Hematopoietic multipotent progenitor cell (in vitro differentiated cells): ENCODE data around the gene SET. TPM values are rescaled to one million over a fixed set of nuclear protein-coding genes. Genes with fewer than 3 reads are reported as not detected.
A peak's percentile ranks its signal among the peaks of the same experiment; 100 is the strongest.
"Not testable (repeated sequence)": the region's sequence is repeated elsewhere in the genome, so short reads cannot be mapped to it uniquely, and the experiment has no call there.

ENCODE experiments used
- DNase-seq, 3 donors: peaks; one replicate each; pipeline ENCODE4 v3.0.0-alpha.2; 2011 to 2015; ENCODE audit warnings: low read depth in 2 of 3, low spot score in 2 of 3
- total RNA-seq: library from RNA; depleted of rRNA; stranded (reverse); fragments of >200 nt; gene quantifications from one replicate; pipeline ENCODE4 v1.2.3, GENCODE V29; 2012

Gene SET, protein sequence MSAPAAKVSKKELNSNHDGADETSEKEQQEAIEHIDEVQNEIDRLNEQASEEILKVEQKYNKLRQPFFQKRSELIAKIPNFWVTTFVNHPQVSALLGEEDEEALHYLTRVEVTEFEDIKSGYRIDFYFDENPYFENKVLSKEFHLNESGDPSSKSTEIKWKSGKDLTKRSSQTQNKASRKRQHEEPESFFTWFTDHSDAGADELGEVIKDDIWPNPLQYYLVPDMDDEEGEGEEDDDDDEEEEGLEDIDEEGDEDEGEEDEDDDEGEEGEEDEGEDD
- total RNA-seq: 123 TPM

DNA sequence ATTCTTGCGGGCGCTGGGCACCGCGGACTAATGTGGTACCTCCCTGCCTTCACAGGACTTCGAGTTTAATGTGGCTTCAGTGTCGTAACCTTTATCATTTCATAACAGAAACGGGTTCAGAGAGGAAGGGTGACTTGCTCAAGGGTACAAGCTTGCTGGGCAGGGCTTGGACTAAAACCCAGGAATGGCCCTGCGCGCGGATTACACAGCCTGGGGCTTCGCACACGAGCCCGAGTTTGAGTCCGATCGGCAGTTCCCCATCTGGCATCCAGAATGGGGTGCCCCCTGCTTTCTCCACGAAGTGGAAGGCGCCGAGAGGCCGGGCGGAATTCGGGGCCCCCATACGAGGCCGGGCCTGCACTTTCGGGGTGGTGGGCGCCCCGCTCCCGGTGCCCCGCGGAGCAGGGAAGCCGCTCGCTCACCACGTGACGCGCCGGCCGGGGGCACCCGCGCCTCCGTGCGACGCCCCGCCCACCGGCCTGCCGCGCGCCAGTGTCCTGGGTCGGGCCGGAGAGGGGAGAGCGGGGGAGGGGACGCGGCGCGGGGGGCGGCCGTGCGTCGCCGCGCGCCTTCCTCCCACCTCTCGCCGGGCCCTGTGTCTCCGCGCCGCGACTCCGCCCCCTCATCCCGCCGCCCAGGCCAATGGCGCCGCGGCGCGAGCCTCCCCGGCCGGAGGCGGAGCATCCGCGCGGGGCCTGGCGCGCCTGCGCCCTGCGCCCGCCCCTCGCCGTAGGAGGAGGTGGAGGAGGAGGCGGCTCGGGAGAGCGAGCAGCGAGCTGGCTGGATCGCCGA lies at the start of gene SET:
TSS of gene SET (plus strand) at position 722 of the 792 bp plus-strand sequence. CDS start 361 bp downstream, outside the sequence.
- DNase-seq: peak; percentile 86 to 97 (median 96)

DNA sequence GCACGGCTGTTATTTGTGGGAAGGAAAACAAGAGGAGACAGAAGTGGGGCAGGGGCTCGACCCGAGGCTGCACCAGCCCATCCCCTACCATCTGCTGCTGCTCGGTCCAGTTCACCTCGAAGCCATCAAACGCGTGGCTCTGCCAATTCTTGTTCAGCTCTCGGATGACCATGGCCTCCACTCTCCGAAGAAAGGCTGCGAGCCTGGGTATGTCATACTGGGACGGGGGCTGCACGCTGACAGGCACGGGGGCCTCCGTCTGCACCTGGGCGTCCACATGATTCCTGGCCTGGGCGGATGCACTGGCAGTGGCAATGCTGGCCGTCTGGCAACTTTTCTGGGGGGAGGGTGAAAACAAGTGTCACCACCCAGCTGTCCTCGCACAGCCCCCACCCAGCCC lies 48.4 kb upstream of the SET start:
- DNase-seq: no peak

DNA sequence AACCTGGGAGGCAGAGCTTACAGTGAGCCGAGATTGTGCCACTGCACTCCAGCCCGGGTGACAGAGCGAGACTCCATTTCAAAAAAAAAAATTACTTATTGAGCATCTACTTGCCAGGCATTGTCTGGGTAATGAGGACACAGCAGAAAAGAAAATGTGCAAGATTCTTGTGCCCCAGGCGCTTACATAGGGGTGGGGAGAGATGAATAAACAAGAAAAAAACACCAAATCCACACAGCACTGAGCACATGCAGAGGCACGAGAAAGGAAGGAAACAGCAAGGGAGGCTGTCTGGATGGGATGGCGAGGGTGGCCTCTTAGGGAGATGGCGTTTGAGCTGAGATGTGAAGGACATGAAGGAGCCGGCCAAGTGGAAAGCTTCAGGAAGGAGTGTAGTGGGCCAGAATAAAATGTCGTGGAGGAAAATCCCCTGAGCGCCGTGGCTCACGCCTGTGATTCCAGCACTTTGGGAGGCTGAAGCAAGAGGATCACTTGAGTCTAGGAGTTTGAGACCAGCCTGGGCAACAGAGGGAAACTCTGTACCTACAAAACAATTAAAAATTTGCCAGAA lies 46.3 kb upstream of the SET start:
- DNase-seq: no peak

DNA sequence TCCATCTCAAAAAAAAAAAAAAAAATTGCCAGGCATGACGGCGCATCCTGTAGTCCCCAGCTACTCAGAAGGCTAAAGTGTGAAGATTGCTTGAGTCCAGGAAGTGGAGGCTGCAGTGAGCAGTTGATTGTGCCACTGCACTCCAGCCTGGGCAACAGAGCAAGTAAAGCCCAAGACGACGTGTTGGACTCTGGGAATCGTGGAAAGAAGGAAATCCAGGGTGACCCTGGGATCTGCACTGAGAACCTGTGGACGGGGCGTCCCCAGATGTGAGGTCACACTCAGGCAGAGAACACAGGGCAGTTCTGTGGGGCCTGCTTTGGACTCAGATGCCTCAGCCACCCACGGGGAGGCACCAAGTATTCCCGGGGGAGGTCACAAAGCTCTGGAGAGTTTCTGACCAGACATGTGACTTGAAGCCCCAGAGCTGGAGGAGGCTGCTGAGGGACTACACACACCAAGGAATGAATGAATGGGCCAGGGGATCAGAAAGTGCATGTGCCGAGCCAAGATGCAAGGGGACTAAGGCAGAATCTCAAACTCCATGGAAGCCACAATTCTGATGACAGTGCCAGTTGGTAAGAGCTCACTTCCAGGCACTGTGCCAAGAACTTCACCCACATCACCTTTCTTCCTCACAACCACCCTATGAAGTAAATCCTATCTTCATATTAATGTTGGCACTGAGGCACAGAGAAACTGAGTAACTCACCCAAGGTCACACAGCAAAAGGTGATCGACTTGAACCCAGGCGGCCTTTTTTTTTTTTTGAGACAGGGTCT lies 45.3 kb upstream of the SET start:
- DNase-seq: no peak

DNA sequence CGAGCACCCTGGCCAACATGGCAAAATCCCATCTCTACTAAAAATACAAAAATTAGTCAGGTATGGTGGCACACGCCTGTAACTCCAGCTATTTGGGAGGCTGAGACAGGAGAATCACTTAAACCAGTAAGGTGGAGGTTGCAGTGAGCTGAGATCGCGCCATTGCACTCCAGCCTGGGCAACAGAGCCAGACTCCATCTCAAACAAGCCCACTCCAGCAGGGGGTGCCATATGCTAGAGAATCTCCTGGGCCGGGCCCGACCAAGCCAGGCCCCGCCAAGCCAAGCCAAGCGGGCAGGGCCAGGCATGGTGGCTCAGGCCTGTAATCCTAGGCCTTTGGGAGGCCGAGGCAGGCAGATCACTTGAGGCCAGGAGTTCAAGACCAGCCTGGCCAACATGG lies 40.8 kb upstream of the SET start:
- DNase-seq: peak in 2 of 3 donors; percentile 54 to 71

DNA sequence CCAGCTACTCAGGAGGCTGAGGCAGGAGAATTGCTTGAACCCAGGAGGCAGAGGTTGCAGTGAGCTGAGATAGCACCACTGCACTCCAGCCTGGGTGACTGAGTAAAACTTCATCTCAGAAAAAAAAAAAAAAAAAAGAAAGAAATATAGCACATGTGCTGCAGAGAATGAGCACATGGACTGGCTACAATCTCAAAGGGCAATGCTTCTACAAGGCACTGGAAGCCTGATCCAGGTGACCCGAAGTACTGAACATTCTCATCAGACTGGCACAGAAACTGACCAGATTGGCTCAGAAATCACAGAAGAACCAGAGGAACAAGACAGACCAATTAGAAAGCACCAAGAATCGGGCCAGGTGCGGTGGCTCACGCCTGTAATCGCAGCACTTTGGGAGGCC lies 37.2 kb upstream of the SET start:
- DNase-seq: no peak

DNA sequence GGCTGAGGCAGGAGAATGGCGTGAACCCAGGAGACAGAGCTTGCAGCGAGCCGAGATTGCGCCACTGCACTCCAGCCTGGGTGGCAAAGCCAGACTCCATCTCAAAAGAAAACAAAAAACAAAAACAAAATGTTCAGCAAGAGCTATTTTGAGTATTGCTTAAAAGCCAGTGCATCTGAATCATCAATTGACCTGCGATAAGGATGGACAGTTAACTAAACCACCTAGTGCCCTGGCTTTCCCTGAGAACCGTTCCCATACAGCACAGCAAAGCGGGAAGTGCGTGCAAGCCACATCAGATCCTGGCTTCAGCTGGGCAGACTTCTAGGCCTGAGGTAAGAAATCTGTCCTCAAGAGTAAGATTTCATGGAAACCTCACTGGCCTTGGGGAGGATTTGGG lies 35.1 kb upstream of the SET start:
- DNase-seq: no peak

DNA sequence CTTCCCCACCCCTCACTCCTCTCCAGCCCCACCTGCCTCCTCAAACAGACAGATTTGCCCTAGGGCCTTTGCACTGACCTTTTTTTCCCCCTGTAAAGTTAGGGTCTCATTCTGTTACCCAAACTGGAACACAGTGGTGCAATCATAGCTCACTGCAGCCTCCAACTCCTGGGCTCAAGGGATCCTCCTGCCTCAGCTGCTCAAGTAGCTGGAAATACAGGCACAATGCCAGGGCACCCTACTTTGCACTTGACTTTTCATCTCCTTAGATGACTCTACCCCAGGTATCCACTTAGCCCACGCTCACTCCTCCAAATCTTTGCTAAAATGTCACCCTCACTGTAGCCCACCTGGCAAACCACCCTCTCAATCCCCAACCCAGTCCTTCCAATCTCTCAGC lies 34.5 kb upstream of the SET start:
- no peak for DNase-seq

DNA sequence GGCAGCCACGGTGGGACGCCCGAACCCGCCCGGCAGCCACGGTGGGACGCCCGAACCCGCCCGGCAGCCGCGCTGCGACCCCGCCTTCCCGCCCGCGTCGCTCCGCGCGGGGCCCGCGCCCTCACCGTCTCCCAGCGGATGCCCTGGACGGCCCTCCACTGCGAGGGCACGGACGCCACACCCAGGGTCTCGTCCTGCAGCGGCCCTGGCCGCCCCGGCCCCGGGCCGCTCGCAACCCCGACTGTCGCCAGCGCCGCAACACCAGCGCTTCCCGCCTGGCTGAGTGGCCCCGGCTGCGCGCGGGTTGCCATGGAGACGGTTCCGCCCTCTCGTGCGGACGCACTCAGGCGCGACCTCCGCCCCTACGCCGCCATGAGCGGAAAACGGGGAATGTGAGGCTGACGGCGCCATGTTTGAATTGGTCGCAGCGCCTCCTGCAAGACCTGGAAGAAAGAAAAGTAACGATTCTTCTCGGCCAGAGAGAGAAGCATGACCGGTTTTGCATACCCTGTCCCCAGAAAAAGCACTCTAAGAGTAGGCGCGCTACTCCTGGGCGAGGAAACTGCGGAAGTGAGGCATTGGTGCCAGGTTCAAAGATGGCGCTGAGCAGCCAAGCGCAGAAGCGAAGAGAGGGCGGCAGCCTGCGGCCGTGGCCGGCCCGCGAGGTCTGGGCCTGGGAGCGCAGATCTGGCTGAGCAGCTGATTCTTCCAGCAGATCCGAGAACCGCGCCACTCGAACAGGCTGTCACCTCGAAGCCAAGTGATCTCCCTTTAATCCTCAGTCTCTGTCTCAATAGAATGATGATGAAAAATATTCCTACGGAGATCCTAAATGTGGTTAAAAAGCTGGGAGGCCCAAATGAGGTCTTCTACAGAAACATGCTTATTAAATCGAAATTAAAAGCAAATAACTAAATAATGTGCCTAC lies 32.3 kb upstream of the SET start, which contains the start of gene DYNC2I2:
TSS of gene DYNC2I2 (minus strand) at position 432 of the 928 bp plus-strand sequence. CDS start at position 311, 121 bp downstream.
- DNase-seq: peak; percentile 95 to 96 (median 96)

DNA sequence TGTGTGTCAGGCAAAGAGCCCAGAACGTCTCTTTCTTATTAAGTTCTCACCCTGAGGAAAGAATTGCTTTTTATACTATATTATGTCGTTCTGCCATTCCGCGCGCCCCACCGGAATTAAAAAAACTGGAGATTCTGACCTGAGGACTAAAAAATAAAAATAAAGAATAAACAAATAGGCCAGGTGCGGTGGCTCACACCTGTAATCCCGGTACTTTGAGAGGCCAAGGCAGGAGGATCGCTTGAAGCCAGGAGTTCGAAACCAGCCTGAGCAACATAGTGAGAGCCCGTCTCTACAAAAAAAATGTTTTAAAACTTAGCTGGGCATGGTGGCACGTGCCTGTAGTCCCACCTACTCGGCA lies 31.7 kb upstream of the SET start:
- no peak for DNase-seq

DNA sequence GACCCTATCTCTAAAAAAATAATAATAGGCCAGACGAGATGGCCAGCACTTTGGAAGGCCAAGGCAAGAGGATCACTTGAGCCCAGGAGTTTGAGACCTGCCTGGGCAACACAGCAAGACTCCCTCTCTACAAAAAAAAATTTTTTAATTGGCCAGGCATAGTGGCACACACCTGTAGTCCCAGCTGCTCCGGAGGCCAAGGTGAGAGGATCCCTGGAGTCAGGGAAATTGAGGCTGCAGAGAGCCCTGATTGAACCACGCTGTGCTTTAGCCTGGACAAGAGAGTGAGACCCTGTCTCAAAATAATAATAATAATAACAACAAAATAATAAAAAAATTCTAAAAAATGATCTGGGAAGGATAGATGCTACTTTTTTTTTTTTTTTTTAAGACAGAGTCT lies 31.2 kb upstream of the SET start:
- no peak for DNase-seq

DNA sequence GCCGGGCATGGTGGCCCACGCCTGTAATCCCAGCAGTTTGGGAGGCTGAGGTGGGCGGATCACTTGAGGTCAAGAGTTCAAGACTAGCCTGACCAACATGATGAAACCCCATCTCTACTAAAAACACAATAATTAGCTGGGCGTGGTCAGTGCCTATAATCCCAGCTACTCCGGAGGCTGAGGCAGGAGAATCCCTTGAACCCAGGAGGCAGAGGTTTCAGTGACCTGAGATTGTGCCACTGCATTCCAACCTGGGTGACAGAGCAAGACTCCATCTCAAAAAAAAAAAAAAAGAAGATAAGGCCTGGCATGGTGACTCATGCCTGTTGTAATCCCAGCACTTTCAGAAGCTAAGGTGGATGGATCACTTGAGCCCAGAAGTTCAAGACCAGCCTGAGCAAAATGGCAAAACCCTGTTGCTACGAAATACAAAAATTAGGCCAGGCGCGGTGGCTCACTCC lies 22.5 kb upstream of the SET start:
- not testable (repeated sequence) for DNase-seq

DNA sequence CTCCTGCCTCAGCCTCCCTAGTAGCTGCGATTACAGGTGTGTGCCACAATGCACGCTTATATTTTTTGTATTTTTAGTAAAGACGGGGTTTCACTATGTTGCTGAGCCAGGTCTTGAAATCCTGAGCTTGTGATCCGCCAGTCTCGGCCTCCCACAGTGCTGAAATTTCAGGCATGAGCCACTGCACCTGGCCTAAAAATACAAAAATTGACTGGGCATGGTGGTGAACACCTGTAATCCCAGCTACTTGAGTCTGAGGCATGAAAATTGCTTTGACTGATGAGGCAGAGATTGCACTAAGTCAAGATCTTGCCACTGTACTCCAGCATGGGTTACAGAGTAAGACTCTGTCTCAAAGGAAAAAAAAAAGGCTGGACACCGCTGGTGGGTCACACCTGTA lies 19.2 kb upstream of the SET start:
- no peak for DNase-seq

DNA sequence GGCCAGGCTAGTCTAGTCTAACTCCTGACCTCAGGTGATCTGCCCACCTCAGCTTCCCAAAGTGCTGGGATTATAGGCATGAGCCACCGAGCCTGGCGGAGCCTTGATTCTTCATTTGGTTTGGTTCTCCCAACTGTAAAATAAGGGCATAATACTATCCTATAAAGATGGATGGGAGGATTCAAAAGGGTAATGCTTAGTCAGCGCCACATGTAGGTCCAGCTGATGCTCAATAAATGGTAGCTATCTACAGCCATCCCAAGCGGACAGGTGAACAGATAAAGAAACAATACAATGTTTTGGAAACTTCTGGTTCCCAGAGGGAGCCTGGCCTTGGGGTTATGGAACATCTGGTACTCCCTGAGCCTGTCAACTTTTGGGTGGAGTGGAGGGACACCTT lies 13.6 kb upstream of the SET start:
- DNase-seq: no peak

DNA sequence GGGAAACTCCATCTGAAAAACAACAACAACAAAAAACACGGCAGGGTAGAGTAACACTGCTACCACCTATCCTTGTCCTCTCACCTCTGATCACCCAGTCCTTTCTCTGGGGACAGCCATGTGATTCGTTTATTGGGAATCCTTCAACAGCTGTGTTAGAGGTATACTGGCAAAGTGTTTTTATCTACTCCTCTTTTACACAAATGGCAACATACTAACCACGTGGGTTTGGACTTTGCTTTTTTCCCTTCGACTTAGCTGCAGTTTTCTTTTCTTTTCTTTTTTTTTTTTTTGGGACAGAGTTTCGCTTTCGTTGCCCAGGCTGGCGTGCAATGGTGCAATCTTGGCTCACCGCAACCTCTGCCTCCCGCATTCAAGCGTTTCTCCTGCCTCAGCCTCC lies 11.2 kb upstream of the SET start:
- DNase-seq: no peak

DNA sequence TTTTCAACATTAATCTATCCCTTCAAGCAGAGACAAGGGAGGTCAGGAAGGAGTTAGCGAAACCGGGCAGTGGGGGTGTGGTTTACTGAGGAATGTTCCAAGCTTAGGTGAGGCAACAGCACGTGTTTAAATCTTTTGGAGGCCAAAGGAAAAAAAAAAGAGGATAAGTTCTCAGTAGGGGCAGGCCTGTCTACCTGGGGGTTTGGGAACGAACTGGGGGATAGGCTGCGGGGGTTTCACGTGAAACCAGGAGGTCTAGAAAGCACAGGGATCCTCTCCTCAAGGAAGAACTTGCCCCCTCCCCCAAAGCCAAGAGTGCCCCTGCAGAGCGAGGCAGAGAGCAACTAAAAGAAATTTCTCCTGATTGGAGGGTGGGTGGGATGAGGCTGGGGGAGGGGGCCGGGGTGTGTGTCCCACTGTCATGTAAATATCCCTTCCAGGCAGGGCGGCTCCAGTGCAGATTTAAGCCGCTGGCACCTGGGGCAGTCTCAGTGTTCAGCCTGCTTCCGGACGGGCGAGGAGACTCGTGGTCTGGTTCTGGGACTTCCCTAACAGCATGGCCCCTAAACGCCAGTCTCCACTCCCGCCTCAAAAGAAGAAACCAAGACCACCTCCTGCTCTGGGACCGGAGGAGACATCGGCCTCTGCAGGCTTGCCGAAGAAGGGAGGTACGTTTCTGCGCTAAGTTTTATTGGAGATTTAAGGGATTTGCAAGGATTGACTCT lies 5.5 kb upstream of the SET start:
- DNase-seq: peak in 2 of 3 donors; percentile 65 to 68

DNA sequence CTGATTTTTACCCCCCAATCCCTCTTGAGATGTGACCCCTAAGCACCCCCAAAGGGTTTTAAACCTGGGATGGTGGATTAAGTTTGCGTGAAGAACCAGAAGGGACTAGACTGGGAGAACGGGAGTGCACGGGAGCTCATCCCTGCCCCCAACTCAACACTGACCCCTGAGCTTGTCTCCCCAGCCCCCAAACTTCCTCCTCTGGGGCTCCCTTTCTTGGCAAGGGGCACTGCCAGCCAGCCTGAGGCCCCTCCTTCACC lies 5.0 kb upstream of the SET start:
- no peak for DNase-seq

DNA sequence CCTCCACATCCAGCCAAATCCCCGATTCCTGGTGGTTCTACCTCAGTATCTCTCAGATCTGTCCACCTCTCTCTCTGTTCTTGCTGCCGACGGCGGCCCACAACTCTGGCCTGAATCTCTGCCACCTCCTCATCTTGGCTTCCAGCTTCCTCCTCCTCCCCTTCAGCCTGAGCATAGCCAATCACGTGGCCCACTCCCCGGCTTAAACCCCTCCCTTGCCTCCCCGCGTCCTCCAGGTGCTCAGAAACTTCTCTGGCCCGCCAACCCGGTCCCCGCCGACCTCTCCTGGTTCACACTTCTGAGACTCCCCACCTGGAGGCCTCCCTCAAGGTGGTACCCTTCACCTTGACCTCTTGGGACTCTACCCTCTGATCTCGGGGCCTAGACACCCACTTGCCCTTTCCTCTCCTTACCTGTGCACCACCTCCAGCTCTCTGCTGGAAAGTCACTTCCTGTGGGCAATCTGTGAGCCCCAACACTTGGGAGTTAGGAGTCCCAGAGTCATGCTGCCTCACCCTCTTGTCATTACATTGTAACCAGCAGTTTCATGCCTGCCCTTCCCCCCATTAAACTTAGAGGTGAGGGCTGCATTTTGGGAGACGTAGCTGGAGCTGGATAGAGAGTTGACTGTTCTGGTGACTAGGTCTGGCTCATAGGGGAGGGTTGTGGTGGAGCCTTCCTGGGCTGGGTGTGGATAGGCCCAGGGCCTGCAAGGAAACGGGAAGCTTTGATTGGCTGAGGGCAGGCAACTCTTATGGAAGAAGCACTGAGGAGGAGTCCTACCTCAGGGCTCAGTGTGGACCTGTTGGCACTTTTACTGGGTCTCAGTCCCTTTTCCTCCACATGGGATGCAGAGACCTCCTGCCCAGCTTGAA lies 4.5 kb upstream of the SET start:
- DNase-seq: peak in 2 of 3 donors; percentile 68 to 69
